Fibroblast of mammary gland (primary cell): ENCODE data around the gene FLVCR2.
A peak's percentile ranks its signal among the peaks of the same experiment; 100 is the strongest.

Experiments used
- DNase-seq: peaks from one replicate; pipeline ENCODE4 v3.0.0-alpha.2; 2010; ENCODE audit warnings: low read depth
- H3K4me3 ChIP-seq: 2 replicates; pipeline ENCODE4 v1.5.1; 2011; ENCODE audit warnings: low read depth, mild to moderate bottlenecking, low read length, moderate library complexity; ENCODE audit not compliant: control insufficient read depth
- TF ChIP-seq, protein P1 (sequence below): conservative IDR thresholded peaks from 2 replicates; pipeline ENCODE4 v1.5.1; 2011; ENCODE audit warnings: low read depth, low read length, inconsistent platforms; ENCODE audit not compliant: control insufficient read depth, insufficient read depth

The FLVCR2 gene

DNA sequence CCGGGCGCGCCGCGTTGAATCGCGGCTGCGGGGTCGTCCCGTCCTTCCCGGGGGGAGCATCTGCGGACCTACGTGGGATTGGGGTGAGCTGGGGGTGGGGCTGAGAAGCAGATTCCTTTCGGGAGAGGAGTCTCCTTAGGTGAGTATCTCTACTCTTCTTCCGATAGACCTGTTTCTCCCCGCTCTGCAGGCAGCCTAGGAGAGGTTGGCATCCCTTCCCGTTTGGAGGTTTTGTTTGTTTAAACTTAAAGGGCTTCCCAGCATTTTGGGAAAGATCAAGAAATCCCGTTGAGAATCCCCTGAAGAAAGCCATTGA, 83.0 kb downstream of the FLVCR2 start:
- DNase-seq = no peak
- peak overlapping the region; percentile 97 for H3K4me3 ChIP-seq
- TF ChIP-seq, protein P1, sequence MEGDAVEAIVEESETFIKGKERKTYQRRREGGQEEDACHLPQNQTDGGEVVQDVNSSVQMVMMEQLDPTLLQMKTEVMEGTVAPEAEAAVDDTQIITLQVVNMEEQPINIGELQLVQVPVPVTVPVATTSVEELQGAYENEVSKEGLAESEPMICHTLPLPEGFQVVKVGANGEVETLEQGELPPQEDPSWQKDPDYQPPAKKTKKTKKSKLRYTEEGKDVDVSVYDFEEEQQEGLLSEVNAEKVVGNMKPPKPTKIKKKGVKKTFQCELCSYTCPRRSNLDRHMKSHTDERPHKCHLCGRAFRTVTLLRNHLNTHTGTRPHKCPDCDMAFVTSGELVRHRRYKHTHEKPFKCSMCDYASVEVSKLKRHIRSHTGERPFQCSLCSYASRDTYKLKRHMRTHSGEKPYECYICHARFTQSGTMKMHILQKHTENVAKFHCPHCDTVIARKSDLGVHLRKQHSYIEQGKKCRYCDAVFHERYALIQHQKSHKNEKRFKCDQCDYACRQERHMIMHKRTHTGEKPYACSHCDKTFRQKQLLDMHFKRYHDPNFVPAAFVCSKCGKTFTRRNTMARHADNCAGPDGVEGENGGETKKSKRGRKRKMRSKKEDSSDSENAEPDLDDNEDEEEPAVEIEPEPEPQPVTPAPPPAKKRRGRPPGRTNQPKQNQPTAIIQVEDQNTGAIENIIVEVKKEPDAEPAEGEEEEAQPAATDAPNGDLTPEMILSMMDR = no peak

DNA sequence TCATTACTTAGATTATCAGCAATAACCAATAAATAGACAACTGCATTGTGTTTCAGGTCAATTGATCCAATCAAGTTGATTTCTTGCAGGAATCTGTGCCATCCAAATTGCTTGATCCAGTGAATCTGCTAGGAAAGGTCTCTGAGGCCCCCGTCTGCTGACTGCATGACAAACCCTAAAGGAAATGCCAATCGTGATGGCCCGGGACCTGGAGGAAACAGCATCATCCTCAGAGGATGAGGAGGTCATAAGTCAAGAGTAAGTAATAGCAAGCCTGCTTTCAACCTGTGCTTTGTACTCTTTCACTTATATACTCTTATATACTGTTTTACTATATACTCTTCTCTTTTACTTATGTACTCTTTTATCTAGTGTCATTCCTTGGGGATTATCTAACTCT, 84.5 kb downstream of the FLVCR2 start:
- DNase-seq = no peak
- no peak overlapping the region for H3K4me3 ChIP-seq
- TF ChIP-seq, protein P1 = no peak

DNA sequence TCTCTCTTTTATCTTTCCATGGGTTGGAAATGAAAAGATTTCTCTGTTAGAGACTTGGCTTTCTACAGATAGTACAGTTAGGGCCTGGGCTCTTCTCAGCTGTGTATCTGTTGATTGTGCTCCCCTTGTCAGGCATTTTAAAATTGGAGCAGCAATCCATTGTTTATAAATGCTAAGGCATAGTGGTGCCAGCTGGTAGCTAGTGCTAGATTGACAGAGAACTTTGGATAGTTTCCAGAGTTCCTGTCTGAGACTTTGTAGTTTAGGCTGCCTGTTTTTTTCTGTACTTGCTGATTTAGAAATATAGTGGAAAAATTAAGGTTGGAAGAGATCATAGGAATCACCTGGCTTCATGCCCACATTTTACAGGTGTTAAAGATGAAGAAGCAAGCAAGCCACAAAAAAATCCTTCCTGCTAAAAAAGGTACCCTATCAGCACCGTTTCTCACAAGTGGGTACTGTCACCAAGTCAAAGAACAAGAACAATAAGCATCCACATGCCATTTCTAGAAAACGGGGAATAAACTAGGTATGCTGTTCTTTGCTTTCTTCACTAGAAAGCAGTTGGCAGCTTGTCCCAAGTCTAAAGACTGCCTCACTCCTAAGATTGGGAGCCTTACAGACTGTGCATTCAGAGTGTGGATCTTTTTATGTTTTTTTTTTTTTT, 88.8 kb downstream of the FLVCR2 start:
- DNase-seq = no peak
- TF ChIP-seq, protein P1 = no peak
- no peak overlapping the region for H3K4me3 ChIP-seq

DNA sequence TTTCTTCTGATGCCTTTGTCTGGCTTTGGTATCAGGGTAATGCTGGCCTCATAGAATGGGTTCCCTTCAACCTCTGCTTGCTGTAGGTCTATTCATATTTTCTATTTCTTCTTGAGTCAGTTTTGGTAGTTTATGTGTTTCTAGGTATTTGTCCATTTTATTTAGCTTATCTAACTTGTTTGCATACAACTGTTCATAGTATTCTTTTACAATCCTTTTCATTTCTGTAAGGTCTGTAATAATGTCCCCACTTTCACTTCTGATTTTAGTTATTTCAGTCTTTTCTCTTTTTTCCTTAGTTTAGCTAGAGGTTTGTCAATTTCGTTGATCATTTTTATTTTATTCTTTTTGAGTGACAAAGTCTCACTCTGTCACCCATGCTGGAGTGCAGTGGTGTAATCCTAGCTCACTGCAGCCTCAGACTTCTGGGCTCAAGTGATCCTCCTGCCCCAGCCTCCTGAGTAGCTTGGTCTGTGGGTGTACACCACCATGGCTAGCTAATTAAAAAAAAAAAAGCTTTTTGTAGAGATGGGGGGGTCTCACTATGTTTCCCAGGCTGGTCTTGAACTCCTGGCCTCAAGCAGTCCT, 94.3 kb downstream of the FLVCR2 start:
- TF ChIP-seq, protein P1 = no peak
- no peak overlapping the region for H3K4me3 ChIP-seq
- no peak for DNase-seq

DNA sequence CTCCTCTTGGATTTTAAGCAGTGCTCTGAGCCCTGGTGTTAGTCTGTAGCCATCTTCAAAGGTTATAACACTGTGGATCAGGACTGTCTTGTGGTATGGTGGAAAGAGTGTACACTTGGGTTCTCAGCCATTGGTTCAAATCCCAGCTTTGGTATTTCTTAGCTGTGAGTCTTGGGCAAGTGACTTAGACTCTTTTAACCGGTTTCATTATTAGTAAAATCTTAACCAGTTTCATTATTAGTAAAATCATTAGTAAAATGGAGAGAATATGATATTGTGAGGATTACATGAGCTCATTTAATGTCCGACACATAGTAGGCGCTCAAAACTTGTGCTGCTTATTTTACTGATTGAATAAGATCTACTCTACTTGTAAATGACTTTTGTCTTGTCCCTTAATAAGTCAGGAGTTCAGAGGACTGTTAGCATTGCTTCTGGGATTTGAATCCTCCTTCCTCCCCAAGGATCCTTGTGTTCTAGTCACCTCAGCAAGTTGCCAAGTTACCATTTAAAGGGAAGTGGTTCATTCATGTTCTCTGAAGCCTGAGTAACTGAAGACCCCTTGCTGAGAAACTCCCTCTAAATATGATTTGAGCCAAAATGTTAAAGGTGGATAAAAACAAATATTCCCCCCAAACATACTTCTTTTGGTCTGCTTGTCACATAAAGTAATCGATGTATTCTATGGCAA, 95.1 kb downstream of the FLVCR2 start:
- H3K4me3 ChIP-seq = no peak overlapping the region
- TF ChIP-seq, protein P1 = no peak
- DNase-seq = no peak

DNA sequence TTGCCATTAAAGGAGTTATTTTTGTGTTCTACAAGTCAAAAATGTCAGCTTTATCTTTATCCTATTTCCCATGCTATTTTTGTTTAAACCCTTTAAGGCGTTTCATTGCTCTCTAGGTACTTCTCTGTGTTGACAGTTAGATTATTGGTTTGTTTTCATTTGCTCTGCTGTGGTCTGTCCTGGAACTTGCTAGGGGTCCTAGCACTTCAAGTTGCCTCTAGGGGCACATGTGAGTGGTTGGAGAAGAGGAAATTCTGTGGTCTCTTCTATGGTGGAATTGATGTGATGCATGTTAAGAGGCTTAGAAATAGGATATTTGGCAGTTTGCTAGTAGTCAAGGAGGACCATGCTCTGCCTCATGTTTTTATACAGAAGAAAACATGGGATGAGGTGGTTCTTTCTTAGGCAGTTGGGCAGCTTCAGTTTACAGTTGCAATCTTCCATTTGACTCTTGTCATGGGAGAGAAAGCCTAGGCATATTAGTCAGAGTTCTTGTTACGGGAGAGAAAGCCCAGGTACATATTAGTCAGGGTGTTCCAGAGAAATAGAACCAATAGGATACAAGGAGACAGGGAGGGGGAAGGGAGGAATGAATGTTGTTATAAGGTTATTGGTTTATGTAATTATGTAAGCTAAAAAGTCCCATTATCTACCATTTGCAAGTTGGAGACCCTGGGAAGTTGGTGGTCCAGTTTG, 97.0 kb downstream of the FLVCR2 start:
- no peak overlapping the region for H3K4me3 ChIP-seq
- DNase-seq = no peak
- TF ChIP-seq, protein P1 = peak; percentile 12
